Measurements from ENCODE around the gene CYP4A22. TPM values are rescaled to one million over a fixed set of nuclear protein-coding genes. Genes with fewer than 3 reads are reported as not detected.

The CYP4A22 gene
- total and polyA plus RNA-seq, 9 of the 15 experiments (the other 6 are each of a cell fraction or from before 2014, with no cell fraction given) = 0.07 TPM; not detected in 8

GRCh38 chr1:47175227-47175934 lies 38.1 kb downstream of the CYP4A22 start (continued):
- TF ChIP-seq IRF1 (CRISPR knock-in tag; IDR thresholded peaks at IDR 0.05; ENCODE audit: borderline replicate concordance) = no peak
- no peak for TF ChIP-seq TFAM (CRISPR knock-in tag; conservative IDR thresholded peaks at IDR 0.05)
- TF ChIP-seq ARID2 (IDR thresholded peaks at IDR 0.05) = peak; percentile 37; the same call in 1 of the 2 replicates
- TF ChIP-seq MCM3 (IDR thresholded peaks at IDR 0.05) = no peak
- TF ChIP-seq ZNF57 (CRISPR knock-in tag; IDR thresholded peaks at IDR 0.05) = no peak
- TF ChIP-seq SP2 (IDR thresholded peaks at IDR 0.05; ENCODE audit: extremely low read depth, low read depth, low read length, poor library complexity, severe bottlenecking) = no peak
- TF ChIP-seq ZBTB2 (IDR thresholded peaks at IDR 0.05) = no peak
- peak; percentile 82 for TF ChIP-seq ZNF24 (IDR thresholded peaks at IDR 0.05)
- TF ChIP-seq ARID4B (CRISPR knock-in tag; IDR thresholded peaks at IDR 0.05) = 0 out of 2 replicates have a peak, but pooled peaks have one; percentile 19
- TF ChIP-seq PURB (CRISPR knock-in tag; IDR thresholded peaks at IDR 0.05; ENCODE audit: low read depth) = no peak
- TF ChIP-seq ZNF75A (CRISPR knock-in tag; IDR thresholded peaks at IDR 0.05) = no peak
- TF ChIP-seq MLX (CRISPR knock-in tag; conservative IDR thresholded peaks at IDR 0.05) = no peak
- peak; percentile 61; the same call in 1 of the 2 replicates for TF ChIP-seq ELF4 (CRISPR knock-in tag; IDR thresholded peaks at IDR 0.05)
- TF ChIP-seq HDAC3 (IDR thresholded peaks at IDR 0.05; ENCODE audit: borderline replicate concordance, partially characterized antibody) = no peak
- peak; percentile 58; the same call in 1 of the 2 replicates for TF ChIP-seq CC2D1A (IDR thresholded peaks at IDR 0.05)
- no peak for TF ChIP-seq ZNF232 (CRISPR knock-in tag; IDR thresholded peaks at IDR 0.05)
- peak; percentile 82 for TF ChIP-seq KLF16 (IDR thresholded peaks at IDR 0.05)
- TF ChIP-seq CREBBP (IDR thresholded peaks at IDR 0.05; ENCODE audit: low read depth, low read length) = no peak
- no peak for TF ChIP-seq GATA2 (CRISPR knock-in tag; IDR thresholded peaks at IDR 0.05)
- no peak for TF ChIP-seq RBM25 (IDR thresholded peaks at IDR 0.05; ENCODE audit: low read depth, low read length, severe bottlenecking)
- TF ChIP-seq XRCC4 (IDR thresholded peaks at IDR 0.05; ENCODE audit: extremely low read depth, insufficient read depth, insufficient read length) = no peak
- no peak for TF ChIP-seq NFXL1 (CRISPR knock-in tag; IDR thresholded peaks at IDR 0.05)

Data from K562 (cell line).